Activated naive CD4-positive, alpha-beta T cell treated with anti-CD3 and anti-CD28 coated beads, Interleukin-2, amount 50 U/mL, for 72 hours (primary cell): Measurements from ENCODE around the gene CRIM1. TPM values are rescaled to one million over a fixed set of nuclear protein-coding genes. Genes with fewer than 3 reads are reported as not detected.

Experiments used
- ATAC-seq, 2 donors: fragments of 150-1000 bp; cut with Tn5 transposase; 2 replicates each; pipeline ENCODE4 v1.10.0; 2021; ENCODE audit warnings: mild to moderate bottlenecking in 2 of 2, moderate library complexity in 2 of 2
- DNase-seq, 2 donors: peaks; one replicate each; pipeline ENCODE4 v3.0.0; 2021 to 2022; ENCODE audit warnings: low spot score in 2 of 2
- H3K27ac Mint-ChIP-seq, 2 donors: one replicate each; pipeline ENCODE4 v1.8.0; 2022; ENCODE audit warnings: mild to moderate bottlenecking in 2 of 2, mixed read lengths in 2 of 2
- H3K36me3 Mint-ChIP-seq, 2 donors: one replicate each; pipeline ENCODE4 v1.8.0; 2022; ENCODE audit warnings: mixed read lengths in 2 of 2
- H3K9me3 Mint-ChIP-seq, 2 donors: one replicate each; pipeline ENCODE4 v1.8.0; 2022; ENCODE audit warnings: mixed read lengths in 2 of 2
- total RNA-seq, 2 donors: library from RNA; stranded (reverse); gene quantifications; one replicate each; pipeline ENCODE4 v1.2.3, GENCODE V29; 2022

CRIM1 gene
- total RNA-seq, 2 donors from 2014 or later: 3.3 to 4.2 TPM

DNA sequence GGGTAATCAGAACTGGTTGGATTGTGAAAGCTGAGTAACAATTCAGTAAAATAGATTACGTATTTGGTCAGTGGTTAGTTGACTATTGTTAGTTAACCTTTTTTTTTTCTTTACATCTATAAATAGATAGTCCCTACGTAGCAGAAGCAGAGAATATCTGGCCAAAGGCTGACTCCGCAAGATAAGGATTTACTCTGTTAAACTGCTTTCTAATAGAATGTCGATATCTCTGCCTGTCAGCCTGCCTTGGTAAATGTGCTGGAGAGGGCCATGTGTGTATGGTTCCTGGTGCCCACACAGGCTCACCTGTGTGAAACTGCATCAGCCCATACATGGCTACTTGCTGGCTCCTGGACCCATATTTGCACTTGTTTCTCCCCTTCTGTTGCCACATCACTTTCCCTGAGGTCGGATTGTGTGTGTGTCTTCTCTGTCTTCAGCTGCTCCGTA, 94.4 kb downstream of the CRIM1 start:
- DNase-seq: no peak
- Mint-ChIP-seq H3K36me3 (no peaks in the 10 kb centered on the region), H3K27ac (no peak overlapping the region), H3K9me3 (no peaks in the 10 kb centered on the region)
- no peak for ATAC-seq

- Mint-ChIP-seq H3K27ac (no peak overlapping the region), H3K36me3 (no peaks in the 10 kb centered on the region), H3K9me3 (no peaks in the 10 kb centered on the region)
- DNase-seq (no peak), ATAC-seq (no peak)
These were observed 95.1 kb downstream of the CRIM1 start for GRCh38 chr2:36450466-36451196.

GRCh38 chr2:36451512-36451911, 95.9 kb downstream of the CRIM1 start:
- Mint-ChIP-seq H3K27ac (no peak overlapping the region), H3K9me3 (no peaks in the 10 kb centered on the region), H3K36me3 (no peaks in the 10 kb centered on the region)
- DNase-seq (no peak), ATAC-seq (no peak)

DNA sequence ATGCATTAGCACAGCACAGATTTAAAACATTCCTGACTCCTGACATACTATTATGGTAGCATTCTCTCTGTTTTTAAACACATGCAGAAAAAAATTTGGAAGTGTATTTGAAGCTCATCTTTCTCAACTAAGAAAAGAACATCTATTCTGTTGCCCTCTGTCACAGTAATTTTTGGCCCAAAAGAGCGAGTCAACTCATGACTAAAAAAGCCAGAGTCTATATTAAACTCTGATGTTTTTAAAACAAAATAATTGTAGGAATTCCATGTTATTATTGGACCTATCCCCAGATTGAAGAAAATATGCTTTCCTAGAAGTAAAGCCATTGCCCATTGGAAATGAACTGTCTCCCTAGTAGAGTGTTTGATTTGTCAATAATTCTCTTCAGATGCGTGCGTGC, 96.7 kb downstream of the CRIM1 start:
- DNase-seq (no peak), ATAC-seq (no peak)
- no peaks in the 10 kb centered on the region for H3K36me3 Mint-ChIP-seq
- H3K9me3 Mint-ChIP-seq: no peaks in the 10 kb centered on the region
- H3K27ac Mint-ChIP-seq: no peak overlapping the region

DNA sequence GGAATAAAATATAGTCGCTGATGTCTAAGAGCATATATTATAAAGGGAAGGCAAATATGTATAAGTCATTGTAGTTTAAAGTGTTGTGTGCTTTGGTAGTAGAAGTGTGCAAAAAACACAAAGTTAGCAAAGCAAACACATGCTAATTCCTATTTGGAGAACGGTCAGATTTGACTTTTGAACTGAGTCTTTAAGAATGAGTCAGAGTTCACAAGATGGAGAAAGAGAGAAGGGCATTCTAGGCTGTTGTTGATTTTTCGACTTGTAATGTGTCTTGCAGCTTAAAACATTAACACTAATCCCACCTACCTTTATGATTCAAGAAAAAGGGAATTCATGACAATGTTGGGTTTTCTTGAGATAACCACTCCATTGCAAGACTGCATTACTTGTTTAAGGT, 98.1 kb downstream of the CRIM1 start:
- no peak for ATAC-seq
- DNase-seq: no peak
- Mint-ChIP-seq H3K9me3 (no peaks in the 10 kb centered on the region), H3K27ac (no peak overlapping the region), H3K36me3 (no peaks in the 10 kb centered on the region)

DNA sequence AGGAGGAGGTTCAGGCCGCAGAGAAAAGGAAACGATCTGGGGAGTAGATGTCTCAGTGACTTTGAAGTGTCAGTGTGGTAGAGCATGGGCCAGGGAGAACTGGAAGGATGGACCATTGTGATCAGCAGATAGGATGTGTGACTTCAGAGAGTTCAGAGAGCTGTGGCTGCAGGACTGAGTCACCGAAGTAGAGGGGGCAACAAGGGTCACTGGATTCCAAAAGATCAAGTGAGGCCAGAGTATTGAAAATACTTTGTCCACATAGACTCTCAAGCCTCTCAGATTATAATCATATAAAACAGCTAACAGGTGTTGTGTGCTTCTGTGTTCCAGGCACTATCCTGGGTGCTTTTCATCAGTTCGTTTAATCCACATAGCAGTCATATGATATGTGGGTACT, 99.4 kb downstream of the CRIM1 start:
- Mint-ChIP-seq H3K9me3 (no peaks in the 10 kb centered on the region), H3K27ac (no peak overlapping the region), H3K36me3 (no peaks in the 10 kb centered on the region)
- DNase-seq (no peak), ATAC-seq (no peak)

DNA sequence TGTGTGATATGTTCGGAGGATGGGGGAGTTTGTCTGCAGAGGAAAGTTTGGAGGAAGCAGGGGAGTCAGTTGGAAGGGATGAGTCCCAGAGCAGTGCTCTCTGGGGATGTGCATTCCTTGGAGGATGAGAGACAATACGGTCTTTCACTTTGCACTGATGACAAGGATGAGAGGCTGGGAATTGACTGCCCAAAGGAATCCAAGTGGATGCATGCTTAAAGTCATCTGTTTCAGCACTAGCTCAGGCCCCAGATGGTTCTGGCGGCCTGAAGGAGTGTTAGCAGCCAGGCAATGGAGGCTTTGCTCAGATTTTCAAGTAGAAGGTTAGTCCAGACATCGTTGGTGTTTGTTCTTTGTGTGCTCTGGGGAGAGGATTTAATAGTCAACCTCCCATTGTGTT, 100.2 kb downstream of the CRIM1 start:
- Mint-ChIP-seq H3K27ac (no peak overlapping the region), H3K36me3 (no peaks in the 10 kb centered on the region), H3K9me3 (no peaks in the 10 kb centered on the region)
- DNase-seq (no peak), ATAC-seq (no peak)

GRCh38 chr2:36456227-36457175, 100.9 kb downstream of the CRIM1 start:
- ATAC-seq (no peak), DNase-seq (no peak)
- Mint-ChIP-seq H3K27ac (no peak overlapping the region), H3K36me3 (no peaks in the 10 kb centered on the region), H3K9me3 (no peaks in the 10 kb centered on the region)

- H3K9me3 Mint-ChIP-seq: no peaks in the 10 kb centered on the region
- H3K36me3 Mint-ChIP-seq: no peaks in the 10 kb centered on the region
- DNase-seq (no peak), ATAC-seq (no peak)
- no peak overlapping the region for H3K27ac Mint-ChIP-seq
These were observed 102.5 kb downstream of the CRIM1 start for GRCh38 chr2:36458106-36458505.

- H3K27ac Mint-ChIP-seq: no peak overlapping the region
- DNase-seq (no peak), ATAC-seq (no peak)
- no peaks in the 10 kb centered on the region for H3K9me3 Mint-ChIP-seq
- H3K36me3 Mint-ChIP-seq: no peaks in the 10 kb centered on the region
These were observed 104.2 kb downstream of the CRIM1 start for GRCh38 chr2:36459725-36460137.

- Mint-ChIP-seq H3K9me3 (no peaks in the 10 kb centered on the region), H3K36me3 (no peaks in the 10 kb centered on the region), H3K27ac (no peak overlapping the region)
- DNase-seq: no peak
- ATAC-seq: peak; percentile 96 to 97
These were observed 105.6 kb downstream of the CRIM1 start for GRCh38 chr2:36461039-36461681.

DNA sequence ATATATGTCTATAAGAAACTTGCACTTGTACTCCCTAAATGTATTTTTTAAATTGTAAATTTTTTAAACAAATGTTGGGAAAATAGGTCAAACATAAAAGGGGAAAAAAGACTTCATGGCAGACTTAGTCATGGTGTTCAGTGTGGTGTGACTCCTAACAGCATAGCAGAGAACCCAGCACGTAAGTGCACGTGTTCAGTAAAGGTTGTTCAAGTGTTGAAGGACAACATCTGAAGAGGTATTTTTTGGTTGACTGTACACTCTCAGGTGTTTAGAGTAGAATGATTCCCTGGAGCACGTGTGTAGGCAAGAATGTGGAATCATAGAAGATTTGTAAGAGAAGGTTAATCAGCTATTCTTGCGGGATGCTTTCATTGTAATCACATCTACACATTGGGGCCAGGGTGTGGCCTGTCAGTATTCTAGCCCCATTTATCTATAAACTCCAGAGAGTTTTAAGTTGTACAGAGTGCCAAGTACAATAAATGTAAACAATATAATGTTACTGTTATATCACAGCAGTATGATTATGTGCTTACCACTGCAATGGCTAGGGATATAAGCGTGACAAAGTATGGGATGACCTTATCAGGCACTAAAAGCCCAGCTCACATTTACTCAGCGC, 106.8 kb downstream of the CRIM1 start:
- Mint-ChIP-seq H3K9me3 (no peaks in the 10 kb centered on the region), H3K36me3 (no peaks in the 10 kb centered on the region), H3K27ac (no peak overlapping the region)
- ATAC-seq (no peak), DNase-seq (no peak)

DNA sequence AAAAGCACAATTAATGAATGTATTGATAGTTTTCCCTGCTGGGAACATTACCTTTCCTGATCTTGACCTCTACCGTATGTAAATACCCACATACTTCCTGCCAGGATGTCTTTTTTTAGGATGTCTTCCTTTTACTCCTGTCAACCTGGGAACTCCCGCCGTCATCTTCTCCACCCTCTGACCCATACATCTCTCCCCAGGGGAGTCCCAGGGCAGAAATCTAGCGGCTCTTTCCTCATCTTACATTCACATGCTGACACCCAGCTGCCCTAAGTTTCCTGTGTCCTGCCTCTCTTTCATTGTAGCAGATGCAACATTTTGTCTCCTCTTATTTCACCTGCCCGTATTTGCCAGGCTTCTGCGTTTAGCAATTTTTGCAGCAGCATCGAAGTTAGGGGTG, 107.8 kb downstream of the CRIM1 start:
- H3K36me3 Mint-ChIP-seq: no peaks in the 10 kb centered on the region
- H3K27ac Mint-ChIP-seq: no peak overlapping the region
- ATAC-seq (no peak), DNase-seq (no peak)
- no peaks in the 10 kb centered on the region for H3K9me3 Mint-ChIP-seq

DNA sequence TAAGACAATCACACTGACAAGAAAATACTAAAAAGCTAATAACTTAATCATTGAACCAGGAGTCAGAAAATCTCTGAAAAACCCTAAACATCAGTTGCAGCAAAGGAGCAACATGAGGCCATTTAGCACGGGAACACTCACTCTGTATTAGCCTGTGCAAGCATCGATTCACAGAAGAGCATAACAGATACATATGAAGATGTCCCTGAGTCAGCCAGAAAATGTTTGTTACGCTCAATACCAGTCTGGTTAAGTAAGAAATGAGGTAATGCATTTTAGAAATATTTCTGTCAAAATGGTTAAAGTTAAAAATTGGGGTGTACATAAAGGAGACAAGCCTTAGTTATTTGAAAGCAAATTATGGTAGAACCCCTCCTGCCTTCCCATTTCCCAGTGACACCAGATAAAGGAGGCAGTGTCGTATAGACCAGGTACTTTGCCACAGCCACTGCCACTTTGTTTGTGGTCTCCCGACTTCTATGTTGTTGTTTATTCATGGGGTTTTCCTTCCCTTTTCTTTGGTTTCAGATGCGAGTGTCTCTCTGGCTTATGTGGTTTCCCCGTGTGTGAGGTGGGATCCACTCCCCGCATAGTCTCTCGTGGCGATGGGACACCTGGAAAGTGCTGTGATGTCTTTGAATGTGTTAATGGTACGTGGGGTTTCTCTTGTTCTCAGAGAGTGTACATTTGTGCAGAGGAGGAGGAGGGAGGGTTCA, 108.6 kb downstream of the CRIM1 start:
- H3K27ac Mint-ChIP-seq: no peak overlapping the region
- H3K9me3 Mint-ChIP-seq: no peaks in the 10 kb centered on the region
- no peaks in the 10 kb centered on the region for H3K36me3 Mint-ChIP-seq
- ATAC-seq: no peak
- DNase-seq: no peak

GRCh38 chr2:36466135-36466534, 110.6 kb downstream of the CRIM1 start:
- Mint-ChIP-seq H3K36me3 (no peaks in the 10 kb centered on the region), H3K27ac (no peak overlapping the region), H3K9me3 (no peaks in the 10 kb centered on the region)
- no peak for DNase-seq
- no peak for ATAC-seq

DNA sequence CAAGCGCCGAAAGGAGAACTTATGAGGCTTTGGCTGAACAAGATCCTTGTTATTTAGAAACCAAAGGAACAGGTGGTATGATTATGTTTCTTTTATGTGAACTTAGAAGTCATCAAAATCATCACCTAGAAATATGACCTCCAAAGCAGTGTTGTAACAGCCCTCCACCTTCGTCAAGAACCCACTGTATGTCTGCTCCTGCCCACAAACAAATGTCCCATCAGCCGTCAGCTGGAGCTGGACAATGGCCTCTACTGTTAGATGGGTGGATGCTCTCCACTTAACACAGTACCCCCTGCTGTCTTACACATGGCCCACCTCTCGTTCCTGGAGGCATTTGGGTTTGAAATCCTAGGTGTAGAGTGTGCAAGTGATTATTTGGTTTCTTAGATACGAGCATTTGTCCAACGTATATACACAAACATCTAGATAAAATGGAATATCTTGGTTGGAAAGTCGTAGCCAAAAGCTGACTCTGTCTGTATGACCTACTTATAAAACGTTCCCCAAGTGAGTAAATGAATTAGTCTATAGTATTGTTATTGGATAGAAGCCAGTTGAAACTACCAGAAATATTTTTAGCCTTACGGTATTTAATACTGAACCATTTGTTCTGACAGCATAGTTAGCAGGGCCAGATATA, 113.0 kb downstream of the CRIM1 start:
- Mint-ChIP-seq H3K36me3 (no peaks in the 10 kb centered on the region), H3K9me3 (no peaks in the 10 kb centered on the region), H3K27ac (no peak overlapping the region)
- DNase-seq (no peak), ATAC-seq (no peak)
